GM13977 (cell line): ENCODE data around the gene PACS2.

Experiments used
- DNase-seq: peaks from one replicate; pipeline ENCODE4 v3.0.0; 2012; ENCODE audit warnings: low spot score
- CTCF ChIP-seq: IDR thresholded peaks from 2 replicates; pipeline ENCODE4 v1.5.1; 2012; ENCODE audit warnings: mild to moderate bottlenecking, control low read depth; ENCODE audit not compliant: insufficient read depth; ENCODE audit errors: extremely low read depth, missing control alignments
- in situ Hi-C: fragments of 300-500 bp; cut with MboI; formaldehyde crosslinking; loops from one replicate; pipeline ENCODE4 v1.12.0; 2022; ENCODE audit warnings: low sequenced_read_pairs, low pct_unique_long_range_greater_than_20kb, mixed read lengths, inconsistent platforms; ENCODE audit not compliant: unreplicated experiment

The PACS2 gene

GRCh38 chr14:105316577-105316941, 2.0 kb downstream of the PACS2 start:
- in situ Hi-C loops, result no loop called here

GRCh38 chr14:105316968-105317510, 2.5 kb downstream of the PACS2 start:
- no peak for TF ChIP-seq CTCF
- DNase-seq, result no peak
- in situ Hi-C loops, result no loop called here

More at GRCh38 chr14:105316577-105316941, 2.0 kb downstream of the PACS2 start:
- no peak for DNase-seq
- no peak for TF ChIP-seq CTCF

- DNase-seq, result no peak
- in situ Hi-C loops, result no loop called here
- no peak for TF ChIP-seq CTCF
Measured at GRCh38 chr14:105317546-105317945, 3.0 kb downstream of the PACS2 start.

GRCh38 chr14:105322791-105323556, 8.4 kb downstream of the PACS2 start:
- DNase-seq, result no peak
- in situ Hi-C loops, result no loop called here
- no peak for TF ChIP-seq CTCF

GRCh38 chr14:105323663-105324062, 9.1 kb downstream of the PACS2 start:
- in situ Hi-C loops, result no loop called here
- no peak for DNase-seq
- TF ChIP-seq CTCF, result no peak

GRCh38 chr14:105324080-105324778, 9.7 kb downstream of the PACS2 start:
- in situ Hi-C loops, result no loop called here
- TF ChIP-seq CTCF, result no peak
- DNase-seq, result no peak
